ENCODE data around the gene BNC2.

- no peak for TF ChIP-seq BHLHE40 (IDR thresholded peaks at IDR 0.05; ENCODE audit: borderline replicate concordance)
- no peak for TF ChIP-seq HDGF (IDR thresholded peaks at IDR 0.05; ENCODE audit: borderline replicate concordance)
- no peak for TF ChIP-seq SUZ12 (IDR thresholded peaks at IDR 0.05)
- no peak for TF ChIP-seq SP1 (IDR thresholded peaks at IDR 0.05)
- TF ChIP-seq ARNT (IDR thresholded peaks at IDR 0.05), result no peak
- no peak for TF ChIP-seq LEF1 (IDR thresholded peaks at IDR 0.05; ENCODE audit: borderline replicate concordance)
- no peak for TF ChIP-seq FOXK2 (IDR thresholded peaks at IDR 0.05)
- no peak for TF ChIP-seq ZNF384 (IDR thresholded peaks at IDR 0.05)
- TF ChIP-seq L3MBTL2 (conservative IDR thresholded peaks at IDR 0.05), result no peak
- no peak for TF ChIP-seq NFRKB (IDR thresholded peaks at IDR 0.05)
- TF ChIP-seq CTBP1 (IDR thresholded peaks at IDR 0.05; ENCODE audit: borderline replicate concordance), result no peak
Measured at GRCh38 chr9:16585591-16585990, 284.9 kb downstream of the BNC2 start.
